ENCODE measurements around the gene SLC24A3.

- TF ChIP-seq EZH2 (IDR thresholded peaks at IDR 0.05) (no peak), CTCF (IDR thresholded peaks at IDR 0.05) (no peak), EZH2phosphoT487 (IDR thresholded peaks at IDR 0.05) (no peak)
Observed at GRCh38 chr20:19406381-19406780, 193.9 kb downstream of the SLC24A3 start.
